ENCODE measurements around the gene CSNK1G1.
A peak's percentile ranks its signal among the peaks of the same experiment; 100 is the strongest.
"Not testable (repeated sequence)": the region's sequence is repeated elsewhere in the genome, so short reads cannot be mapped to it uniquely, and the experiment has no call there.

The CSNK1G1 gene

DNA sequence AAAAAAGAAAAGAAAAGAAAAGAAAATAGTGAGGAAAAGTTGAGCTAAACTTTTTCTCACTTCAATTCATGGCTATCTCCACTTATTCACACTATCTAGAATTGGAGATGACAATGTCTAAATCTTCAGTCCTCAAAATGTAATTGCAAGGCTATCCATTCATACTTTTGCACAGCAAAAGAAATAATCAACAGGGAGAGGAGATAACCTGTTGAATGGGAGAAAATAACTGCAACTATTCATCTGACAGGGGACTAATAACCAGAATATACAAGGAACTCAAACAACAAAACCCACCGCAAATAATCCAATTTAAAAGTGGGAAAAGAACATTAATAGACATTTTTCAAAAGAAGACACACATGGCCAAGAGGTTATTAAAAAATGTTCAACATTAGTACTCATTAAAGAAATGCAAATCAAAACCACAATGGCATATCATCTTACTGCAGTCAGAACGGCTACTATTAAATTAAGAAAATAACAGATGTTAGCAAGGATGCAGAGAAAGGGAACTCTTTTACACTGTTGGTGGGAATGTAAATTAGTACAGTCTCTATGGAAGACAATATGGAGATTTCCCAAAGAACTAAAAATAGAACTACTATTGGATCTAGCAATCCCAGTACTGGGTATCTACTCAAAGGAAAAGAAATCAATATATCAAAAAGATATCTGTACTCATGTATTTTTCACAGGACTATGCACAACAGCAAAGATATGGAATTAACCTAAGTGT, 119.6 kb downstream of the CSNK1G1 start:
- no peak for DNase-seq

- no peak for DNase-seq
Measured at GRCh38 chr15:64235552-64235951, 120.4 kb downstream of the CSNK1G1 start.

GRCh38 chr15:64233299-64233698, 122.7 kb downstream of the CSNK1G1 start:
- no peak for DNase-seq

DNA sequence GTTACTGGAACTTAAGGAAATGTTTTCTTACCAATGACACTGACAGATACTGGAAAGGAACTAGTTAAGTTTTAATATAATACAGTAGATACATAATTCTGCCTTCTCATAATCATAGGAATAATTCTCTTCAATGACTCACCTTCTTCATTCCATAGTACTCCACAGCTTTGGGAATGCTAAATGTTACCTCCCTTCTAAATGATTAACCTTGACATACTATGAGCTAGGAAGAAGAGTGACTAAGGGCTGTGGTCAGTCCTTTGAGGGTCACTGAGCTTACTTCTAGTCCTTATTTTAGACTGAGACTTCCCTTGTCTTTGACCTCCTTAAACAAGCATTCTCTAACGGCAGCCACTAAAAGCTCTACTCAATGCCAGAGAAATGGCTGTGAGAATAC, 123.6 kb downstream of the CSNK1G1 start:
- DNase-seq, result no peak

GRCh38 chr15:64229129-64229724, 126.7 kb downstream of the CSNK1G1 start:
- peak in 1 of 2 donors; percentile 6 for DNase-seq

GRCh38 chr15:64225804-64226203, 130.2 kb downstream of the CSNK1G1 start:
- DNase-seq, result no peak

GRCh38 chr15:64224511-64224910, 131.5 kb downstream of the CSNK1G1 start:
- no peak for DNase-seq

GRCh38 chr15:64223882-64224281, 132.1 kb downstream of the CSNK1G1 start:
- DNase-seq, result no peak

DNA sequence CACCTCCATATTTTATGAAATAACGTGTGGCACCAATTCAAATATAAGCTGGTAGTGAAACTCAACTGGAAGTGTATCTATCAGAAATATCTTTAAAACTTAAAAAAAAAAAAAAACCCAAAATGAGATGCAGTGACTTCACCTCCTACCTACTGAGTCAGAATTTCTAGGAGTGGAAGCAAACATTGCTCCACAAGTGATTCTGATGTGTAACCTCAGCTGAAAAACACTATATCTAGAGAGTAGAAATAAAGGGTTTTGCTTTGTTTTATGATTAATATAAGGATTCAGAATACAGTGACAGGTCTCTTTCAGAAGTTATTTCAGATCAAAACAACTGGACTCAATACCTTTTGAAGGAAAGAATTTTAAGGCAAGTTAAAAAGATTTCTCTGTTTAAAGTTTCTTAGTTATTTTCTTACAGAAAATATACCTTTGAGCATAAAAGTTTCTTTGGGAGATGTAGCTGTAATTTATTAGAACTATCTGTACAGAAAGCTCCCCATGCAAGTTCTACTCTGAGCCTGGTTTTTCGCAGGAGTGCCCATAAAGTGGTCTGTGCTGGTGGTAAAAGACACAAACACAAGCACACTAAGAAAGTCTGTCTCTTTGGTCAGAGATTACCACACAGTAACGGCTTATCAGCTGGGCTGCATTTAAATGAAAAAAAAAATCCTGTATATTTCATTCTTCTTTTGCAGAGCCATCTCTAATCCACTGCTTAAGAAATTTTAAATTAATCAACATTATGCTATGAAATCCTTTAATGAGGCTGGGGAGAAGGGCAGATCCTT, 133.2 kb downstream of the CSNK1G1 start:
- DNase-seq, result peak in 1 of 2 donors; percentile 11

- not testable (repeated sequence) for DNase-seq
Measured at GRCh38 chr15:64221911-64222310, 134.1 kb downstream of the CSNK1G1 start.

GRCh38 chr15:64217429-64217750, 138.6 kb downstream of the CSNK1G1 start:
- DNase-seq, result not testable (repeated sequence)

- no peak for DNase-seq
Measured at GRCh38 chr15:64216730-64217428, 139.1 kb downstream of the CSNK1G1 start.

- DNase-seq, result no peak
Measured at GRCh38 chr15:64216196-64216595, 139.8 kb downstream of the CSNK1G1 start.

DNA sequence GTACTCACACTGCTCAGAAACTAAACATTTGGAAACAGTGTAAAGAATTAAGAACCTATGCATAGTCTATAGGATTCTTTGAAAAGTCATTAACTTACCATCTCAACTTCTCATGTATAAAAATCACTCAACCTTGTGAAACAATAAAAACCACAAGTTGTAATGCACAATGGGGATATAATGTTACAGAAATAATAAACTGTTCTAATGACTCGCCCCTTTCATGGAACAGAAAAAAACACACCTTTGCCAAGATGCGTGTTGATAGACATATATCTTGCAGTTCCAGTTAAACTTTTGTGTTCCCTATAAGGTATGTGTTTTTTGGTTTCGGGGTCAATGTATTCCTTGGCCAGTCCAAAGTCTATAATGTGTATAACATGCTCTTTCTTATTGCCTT, 142.3 kb downstream of the CSNK1G1 start:
- no peak for DNase-seq

DNA sequence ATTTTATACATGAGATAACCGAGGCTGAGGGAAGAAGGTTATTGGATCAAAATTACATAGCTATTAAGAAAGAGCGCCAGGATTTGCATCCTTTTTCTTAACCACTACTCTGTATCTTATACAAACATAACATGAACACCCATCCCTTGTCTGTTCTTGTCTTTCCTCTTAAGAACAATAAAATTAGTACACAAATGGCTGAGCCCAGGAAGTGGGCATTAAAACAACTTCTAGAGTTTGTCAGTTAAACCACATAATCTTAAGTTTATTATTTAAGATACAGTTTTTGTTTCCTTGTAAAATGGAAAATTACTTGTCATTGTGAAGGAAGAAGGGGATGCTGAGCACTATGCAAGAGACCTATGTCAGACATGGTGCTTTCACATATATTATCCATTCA, 144.3 kb downstream of the CSNK1G1 start:
- DNase-seq, result no peak

DNA sequence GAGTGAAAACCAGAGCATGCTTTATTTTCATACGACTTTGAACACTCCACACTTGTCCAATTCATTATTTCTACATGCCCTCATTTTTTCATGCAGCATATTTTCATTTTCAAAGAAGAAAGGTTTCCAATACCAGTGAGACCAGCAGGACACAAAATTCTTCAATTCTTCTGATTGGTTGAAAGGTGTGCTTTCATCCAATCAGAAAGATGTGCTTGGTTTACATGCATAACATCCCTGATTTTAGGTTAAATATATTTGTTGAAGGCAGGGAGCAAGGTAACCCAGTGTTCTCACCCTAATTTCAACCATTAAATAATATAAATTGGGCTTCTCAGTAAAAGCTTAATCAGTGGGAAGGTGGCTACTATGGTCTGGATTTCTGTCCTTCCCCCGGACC, 145.6 kb downstream of the CSNK1G1 start:
- DNase-seq, result no peak

GRCh38 chr15:64209680-64210334, 146.2 kb downstream of the CSNK1G1 start:
- peak; percentile 25 to 57 for DNase-seq

GRCh38 chr15:64205202-64205601, 150.8 kb downstream of the CSNK1G1 start:
- DNase-seq, result no peak

DNA sequence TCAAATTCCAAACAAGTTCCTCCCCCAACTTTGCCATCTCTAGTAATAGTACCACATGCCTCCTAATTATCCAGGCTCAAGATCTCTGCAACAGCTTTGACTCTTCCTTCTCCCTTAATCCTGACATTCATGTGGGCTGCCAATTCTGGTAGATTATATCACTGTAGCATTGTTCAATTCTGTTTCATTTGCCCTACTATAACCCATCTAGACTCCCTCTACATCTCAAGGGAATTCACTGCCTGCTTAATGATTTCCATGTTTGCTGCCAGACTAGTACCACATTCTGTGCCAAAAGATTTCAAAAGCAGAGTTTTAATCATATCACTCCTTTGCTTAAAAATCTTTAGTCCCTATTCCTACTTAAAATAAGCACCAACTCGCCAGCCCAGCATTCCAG, 158.5 kb downstream of the CSNK1G1 start:
- DNase-seq, result no peak

DNA sequence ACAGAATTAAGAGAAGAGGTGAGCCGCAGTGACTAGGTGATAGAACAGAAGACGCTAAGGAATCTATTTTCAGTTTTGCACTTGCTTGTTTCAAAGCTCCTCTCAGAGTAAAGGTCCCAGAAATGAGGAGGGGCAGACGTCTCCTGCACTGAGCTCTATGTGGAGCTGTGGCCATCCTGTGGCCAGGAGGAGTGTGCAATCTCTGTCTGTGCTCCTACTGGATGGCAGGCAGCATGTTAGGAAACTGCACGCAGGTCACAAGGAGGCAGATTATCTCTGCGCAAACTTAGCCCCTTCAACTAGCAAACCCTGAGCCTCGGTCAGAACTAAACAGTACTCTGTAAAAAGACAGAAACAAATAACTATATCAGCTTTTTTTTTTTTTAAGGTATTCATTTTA, 162.0 kb downstream of the CSNK1G1 start:
- no peak for DNase-seq

DNA sequence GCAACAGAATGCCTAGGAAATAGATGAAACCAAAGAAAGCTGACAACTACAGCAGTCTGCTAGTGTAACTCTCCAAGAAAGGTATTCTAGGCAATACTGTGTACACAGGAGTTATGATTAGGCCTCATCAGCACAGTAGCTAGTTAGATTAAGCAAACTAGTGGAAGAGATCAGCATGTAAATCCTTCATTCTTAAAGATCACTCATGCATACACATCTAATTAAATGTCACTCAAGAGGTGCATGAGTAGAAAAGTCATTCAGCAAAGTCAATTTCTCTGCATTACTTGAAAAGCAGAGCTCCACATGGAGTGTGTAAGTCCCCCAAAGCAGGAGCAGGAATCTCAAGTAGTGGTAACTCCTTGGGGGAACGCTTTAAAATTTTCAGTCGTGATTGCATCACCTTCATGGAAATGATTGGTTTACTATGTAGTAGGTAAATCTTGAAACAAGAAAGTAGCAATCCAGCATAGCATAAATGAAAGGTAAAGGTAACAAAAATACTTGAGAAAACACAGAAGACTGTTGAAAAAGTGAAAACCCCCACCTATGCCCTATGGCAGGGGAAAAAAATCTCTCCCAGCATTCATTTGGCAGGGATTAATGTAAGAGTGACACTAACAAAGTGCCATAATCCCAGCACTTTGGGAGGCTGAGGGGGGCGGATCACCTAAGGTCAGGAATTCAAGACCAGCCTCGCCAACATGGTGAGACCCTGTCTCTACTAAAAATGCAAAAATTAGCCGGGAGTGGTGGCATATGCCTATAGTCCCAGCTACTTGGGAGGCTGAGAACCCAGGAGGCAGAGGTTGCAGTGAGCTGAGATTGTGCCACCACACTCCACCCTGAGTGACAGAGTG, 163.8 kb downstream of the CSNK1G1 start:
- DNase-seq, result no peak

All from inflammatory macrophage treated with lipopolysaccharide for 1 hour (primary cell).